IMR-90 (cell line): ENCODE data around the gene STYXL1. TPM values are rescaled to one million over a fixed set of nuclear protein-coding genes. Genes with fewer than 3 reads are reported as not detected.

Experiments used
- ATAC-seq: fragments of 200-7000 bp; cut with Tn5 transposase; 2 replicates; pipeline ENCODE4 v1.9.1; 2020; ENCODE audit warnings: low read depth, mild to moderate bottlenecking, moderate library complexity
- BruUV-seq: library from RNA; stranded (reverse); fragments of 400-500 nt; replicated peaks from 2 replicates; lab custom pipeline; 2021; lab: Mats Ljungman, UMichigan
- CTCF ChIA-PET: fragments of 300-600 bp; formaldehyde crosslinking; extraction: SDS; loops from one replicate; lab custom pipeline; 2021; ENCODE audit warnings: antibody characterized with exemption; lab: Yijun Ruan, JAX
- POLR2A ChIA-PET: fragments of 300-600 bp; sonication (Branson Sonifier 250); formaldehyde crosslinking; loops from one replicate; lab custom pipeline; 2022; ENCODE audit warnings: antibody characterized with exemption; ENCODE audit not compliant: unreplicated experiment; lab: Charles Lee
- DNase-seq: peaks from one replicate; pipeline ENCODE4 v3.0.0; 2013
- H2AFZ ChIP-seq: replicated peaks from 2 replicates; pipeline ENCODE3; 2013; ENCODE audit warnings: low read length, mild to moderate bottlenecking; ENCODE audit not compliant: poor library complexity
- H2AK5ac ChIP-seq: 2 replicates; pipeline ENCODE4 v1.6.1; 2013; ENCODE audit warnings: low read depth, low read length, inconsistent platforms
- H2AK9ac ChIP-seq: replicated peaks from 2 replicates; pipeline ENCODE3; 2013; ENCODE audit warnings: mild to moderate bottlenecking, low read depth, low read length, moderate library complexity; ENCODE audit not compliant: poor library complexity
- H2BK120ac ChIP-seq: 2 replicates; pipeline ENCODE4 v1.6.1; 2013; ENCODE audit warnings: low read depth, low read length, inconsistent platforms
- H2BK15ac ChIP-seq: 3 replicates; pipeline ENCODE4 v1.6.1; 2013; ENCODE audit warnings: low read depth, low read length, inconsistent platforms
- H2BK20ac ChIP-seq: 2 replicates; pipeline ENCODE4 v1.6.1; 2013; ENCODE audit warnings: low read depth, mild to moderate bottlenecking, inconsistent platforms, low read length, moderate library complexity
- H2BK5ac ChIP-seq: 2 replicates; pipeline ENCODE4 v1.6.1; 2013; ENCODE audit warnings: mild to moderate bottlenecking, low read depth, low read length, inconsistent platforms; ENCODE audit not compliant: poor library complexity, severe bottlenecking
- H3K14ac ChIP-seq: replicated peaks from 2 replicates; pipeline ENCODE4 v1.6.1; 2013; ENCODE audit warnings: low read depth, low read length, inconsistent platforms
- H3K18ac ChIP-seq: 2 replicates; pipeline ENCODE4 v1.6.1; 2013; ENCODE audit warnings: low read depth, low read length, control low read depth
- H3K23ac ChIP-seq: 2 replicates; pipeline ENCODE4 v1.6.1; 2013; ENCODE audit warnings: low read depth, low read length, inconsistent platforms
- H3K27ac ChIP-seq: 2 replicates; pipeline ENCODE4 v1.5.1; 2013; ENCODE audit warnings: mild to moderate bottlenecking, control low read depth, low read length; ENCODE audit not compliant: insufficient read depth
- H3K27me3 ChIP-seq: 2 replicates; pipeline ENCODE4 v1.6.1; 2013; ENCODE audit warnings: low read length; ENCODE audit not compliant: control insufficient read depth, insufficient read depth
- H3K36me3 ChIP-seq: 2 replicates; pipeline ENCODE4 v1.6.1; 2013; ENCODE audit warnings: low read length, mixed read lengths; ENCODE audit not compliant: control insufficient read depth, insufficient read depth
- H3K4ac ChIP-seq: 2 replicates; pipeline ENCODE4 v1.6.1; 2013; ENCODE audit warnings: low read depth, low read length, inconsistent platforms
- H3K4me1 ChIP-seq: 2 replicates; pipeline ENCODE4 v1.6.1; 2013; ENCODE audit warnings: low read length, mixed read lengths; ENCODE audit not compliant: control insufficient read depth, insufficient read depth
- H3K4me2 ChIP-seq: 2 replicates; pipeline ENCODE4 v1.6.1; 2013; ENCODE audit warnings: low read depth, mild to moderate bottlenecking, control low read depth, low read length, moderate library complexity
- H3K4me3 ChIP-seq: 2 replicates; pipeline ENCODE4 v1.5.1; 2013; ENCODE audit warnings: low read depth, mild to moderate bottlenecking, control low read depth, low read length, moderate library complexity; ENCODE audit not compliant: insufficient read depth
- H3K56ac ChIP-seq: 2 replicates; pipeline ENCODE4 v1.6.1; 2013; ENCODE audit warnings: low read length, inconsistent platforms; ENCODE audit not compliant: insufficient read depth; ENCODE audit errors: extremely low read depth
- H3K79me1 ChIP-seq, 2 experiments: 2 replicates each; pipeline ENCODE4 v1.6.1; 2013; ENCODE audit warnings: low read length in 2 of 2, inconsistent platforms in 1 of 2, low read depth in 1 of 2
- H3K9ac ChIP-seq: 2 replicates; pipeline ENCODE4 v1.6.1; 2013; ENCODE audit warnings: low read depth, low read length, control low read depth
- H3K9me1 ChIP-seq: 2 replicates; pipeline ENCODE4 v1.6.1; 2013; ENCODE audit warnings: low read length, inconsistent platforms; ENCODE audit not compliant: insufficient read depth
- H3K9me3 ChIP-seq: 2 replicates; pipeline ENCODE4 v1.6.1; 2013; ENCODE audit warnings: low read length; ENCODE audit not compliant: control insufficient read depth, insufficient read depth
- H4K20me1 ChIP-seq: 2 replicates; pipeline ENCODE4 v1.6.1; 2013; ENCODE audit warnings: low read length, inconsistent platforms; ENCODE audit not compliant: insufficient read depth
- H4K5ac ChIP-seq: 2 replicates; pipeline ENCODE4 v1.6.1; 2013; ENCODE audit warnings: mild to moderate bottlenecking, low read depth, low read length, control low read depth
- H4K8ac ChIP-seq, 2 experiments: 2 replicates each; pipeline ENCODE4 v1.6.1; 2013; ENCODE audit warnings: low read depth in 2 of 2, low read length in 2 of 2, control low read depth in 1 of 2, inconsistent platforms in 1 of 2
- H4K91ac ChIP-seq: 2 replicates; pipeline ENCODE4 v1.6.1; 2013; ENCODE audit warnings: low read depth, low read length, inconsistent platforms; ENCODE audit not compliant: insufficient read depth
- ELK1 ChIP-seq: fragments of 150-350 bp; IDR thresholded peaks from 2 replicates; pipeline ENCODE4 v1.6.1; 2016; ENCODE audit warnings: low read depth, mild to moderate bottlenecking, low read length, moderate library complexity, borderline replicate concordance
- MXI1 ChIP-seq: IDR thresholded peaks from 2 replicates; pipeline ENCODE4 v1.6.1; 2012; ENCODE audit warnings: low read depth, mild to moderate bottlenecking, low read length, moderate library complexity, borderline replicate concordance
- RCOR1 ChIP-seq: IDR thresholded peaks from 2 replicates; pipeline ENCODE4 v1.6.1; 2012; ENCODE audit warnings: mild to moderate bottlenecking, low read length, improper control_type of control experiment; ENCODE audit not compliant: insufficient replicate concordance
- SMC3 ChIP-seq: fragments of 150-350 bp; IDR thresholded peaks from 2 replicates; pipeline ENCODE4 v1.6.1; 2016; ENCODE audit warnings: low read depth, mild to moderate bottlenecking, antibody characterized with exemption, low read length, moderate library complexity
- WGBS, 2 experiments: methylation state at CpG; one replicate each; pipeline versions ENCODE4 v1.1.5 to v1.1.7; 2013; ENCODE audit warnings: missing lambda C conversion rate in 2 of 2; ENCODE audit not compliant: insufficient read length in 1 of 2; ENCODE audit errors: extremely low coverage in 2 of 2; 5-methylcytosine and 5-hydroxymethylcytosine counted together
- dilution Hi-C: fragments of 300-500 bp; cut with HindIII; formaldehyde crosslinking; loops from one replicate; pipeline ENCODE4 v1.14.3; 2018; ENCODE audit warnings: low sequenced_read_pairs; ENCODE audit not compliant: unreplicated experiment
- in situ Hi-C: fragments of 300-500 bp; cut with MboI; formaldehyde crosslinking; loops from 3 replicates; pipeline ENCODE4 v1.14.3; 2019; ENCODE audit warnings: low sequenced_read_pairs, inconsistent platforms, mixed read lengths
- intact Hi-C: fragments of 100-400 bp; cut with micrococcal nuclease; formaldehyde crosslinking; loops from 2 replicates; pipeline ENCODE4 v1.10.0; 2022
- polyA plus RNA-seq, 3 experiments: library from polyadenylated mRNA; depleted of rRNA; stranded (reverse); fragments of >200 nt; gene quantifications; 2 replicates each; pipeline ENCODE4 v1.2.3, GENCODE V29; 2012; ENCODE audit warnings: low replicate concordance in 1 of 3
- total RNA-seq: library from RNA; depleted of rRNA; stranded (reverse); fragments of >200 nt; gene quantifications from 2 replicates; pipeline ENCODE4 v1.2.3, GENCODE V29; 2012
- TF ChIP-seq, protein P1 (sequence below): fragments of 150-350 bp; IDR thresholded peaks from 2 replicates; pipeline ENCODE4 v1.6.1; 2017; ENCODE audit warnings: mild to moderate bottlenecking, antibody characterized with exemption, low read length, low read depth

Gene STYXL1
- total and polyA plus RNA-seq, 2 of the 4 experiments (the other 2 are of a cell fraction), result 66.1 to 73.8 TPM

DNA sequence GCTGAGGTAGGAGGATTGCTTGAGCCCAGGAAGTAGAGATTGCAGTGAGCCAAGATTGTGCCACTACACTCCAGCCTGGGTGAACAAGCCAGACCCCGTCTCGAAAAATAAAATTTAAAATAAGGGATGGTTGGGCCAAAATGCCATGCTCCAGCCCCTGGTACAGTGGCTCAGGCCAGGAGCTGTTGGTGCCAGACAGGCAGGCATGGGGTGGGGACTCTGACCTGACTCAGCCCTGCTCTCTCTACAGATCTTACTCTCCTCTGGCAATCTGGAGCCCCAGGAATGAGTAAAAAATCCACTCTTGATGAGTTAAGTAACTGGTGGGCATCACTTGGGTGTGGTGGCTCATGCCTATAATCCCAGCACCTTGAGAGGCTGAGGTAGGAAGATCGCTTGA is 45.0 kb downstream of the STYXL1 start:
- Histone ChIP-seq H4K5ac (no peak overlapping the region), H3K9me1 (peaks cover 4% of the 10 kb centered on the region; the same call in 1 of the 2 replicates), H4K8ac (no peak overlapping the region), H2AK5ac (no peak overlapping the region), H3K4me1 (no peaks in the 10 kb centered on the region), H2BK15ac (no peak overlapping the region), H3K27me3 (no peaks in the 10 kb centered on the region), H3K36me3 (peaks cover 30% of the 10 kb centered on the region), H2BK20ac (no peak overlapping the region), H3K27ac (no peak overlapping the region), H3K23ac (no peak overlapping the region), H3K14ac (no peak overlapping the region), H2AFZ (no peak overlapping the region), H2BK120ac (no peak overlapping the region), H3K79me1 (peaks cover 0 to 3% of the 10 kb centered on the region in 2 experiments; a peak in 1 of 4 replicates), H3K4me3 (no peak overlapping the region), H4K91ac (no peak overlapping the region), H2AK9ac (no peak overlapping the region), H2BK5ac (no peak overlapping the region), H4K20me1 (0 out of 2 replicates have a peak, but pooled peaks cover 3% of the 10 kb centered on the region), H3K4ac (no peak overlapping the region), H3K9me3 (no peaks in the 10 kb centered on the region), H3K4me2 (no peak overlapping the region), H3K9ac (no peak overlapping the region), H3K56ac (no peak overlapping the region), H3K18ac (no peak overlapping the region)
- ChIA-PET CTCF (no interaction called here), POLR2A (no interaction called here)
- no TSS peak for BruUV-seq
- WGBS, 2 experiments, result no CpG with 5 or more reads among the region's 3 CpGs
- DNase-seq (no peak), ATAC-seq (no peak)
- dilution Hi-C loops (no loop called here), in situ Hi-C loops (no loop called here), intact Hi-C loops (no loop called here)
- TF ChIP-seq RCOR1 (no peak), SMC3 (no peak), MXI1 (no peak), ELK1 (no peak)
- TF ChIP-seq, protein P1, sequence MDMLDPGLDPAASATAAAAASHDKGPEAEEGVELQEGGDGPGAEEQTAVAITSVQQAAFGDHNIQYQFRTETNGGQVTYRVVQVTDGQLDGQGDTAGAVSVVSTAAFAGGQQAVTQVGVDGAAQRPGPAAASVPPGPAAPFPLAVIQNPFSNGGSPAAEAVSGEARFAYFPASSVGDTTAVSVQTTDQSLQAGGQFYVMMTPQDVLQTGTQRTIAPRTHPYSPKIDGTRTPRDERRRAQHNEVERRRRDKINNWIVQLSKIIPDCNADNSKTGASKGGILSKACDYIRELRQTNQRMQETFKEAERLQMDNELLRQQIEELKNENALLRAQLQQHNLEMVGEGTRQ, result no peak
